OCI-LY3 (cell line): ENCODE measurements around the gene PNPLA8.

Experiments
- EZH2phosphoT487 ChIP-seq: fragments of 200-600 bp; shearing (Covaris generic); IDR thresholded peaks from 2 replicates; pipeline ENCODE4 v1.6.1; 2018; ENCODE audit warnings: antibody characterized with exemption, mixed run types, low read depth
- TF ChIP-seq, protein P1 (sequence below): fragments of 200-600, 300-600 bp; sonication (generic); IDR thresholded peaks from 2 replicates; pipeline ENCODE4 v1.5.1; 2014; ENCODE audit warnings: antibody characterized with exemption, low read length, low read depth

DNA sequence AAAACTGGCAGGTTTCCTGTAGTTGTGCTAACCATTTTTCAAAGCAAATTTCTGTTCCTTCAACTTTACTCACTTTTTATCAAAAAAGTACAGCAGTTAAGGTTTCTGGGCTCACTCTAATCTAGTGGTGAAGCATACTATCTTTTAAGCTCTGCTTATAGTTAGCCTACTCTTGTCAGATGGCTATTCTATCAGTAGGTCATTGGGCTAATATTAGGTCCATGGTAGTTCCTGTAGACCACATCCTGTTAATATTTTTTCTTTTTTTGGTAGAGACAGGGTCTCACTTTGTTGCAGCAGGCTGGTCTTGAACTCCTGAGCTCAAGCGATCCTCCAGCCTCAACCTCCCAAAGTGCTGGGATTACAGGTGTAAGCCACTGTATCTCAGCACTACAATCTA lies 41.8 kb downstream of the PNPLA8 start:
- TF ChIP-seq, protein P1, sequence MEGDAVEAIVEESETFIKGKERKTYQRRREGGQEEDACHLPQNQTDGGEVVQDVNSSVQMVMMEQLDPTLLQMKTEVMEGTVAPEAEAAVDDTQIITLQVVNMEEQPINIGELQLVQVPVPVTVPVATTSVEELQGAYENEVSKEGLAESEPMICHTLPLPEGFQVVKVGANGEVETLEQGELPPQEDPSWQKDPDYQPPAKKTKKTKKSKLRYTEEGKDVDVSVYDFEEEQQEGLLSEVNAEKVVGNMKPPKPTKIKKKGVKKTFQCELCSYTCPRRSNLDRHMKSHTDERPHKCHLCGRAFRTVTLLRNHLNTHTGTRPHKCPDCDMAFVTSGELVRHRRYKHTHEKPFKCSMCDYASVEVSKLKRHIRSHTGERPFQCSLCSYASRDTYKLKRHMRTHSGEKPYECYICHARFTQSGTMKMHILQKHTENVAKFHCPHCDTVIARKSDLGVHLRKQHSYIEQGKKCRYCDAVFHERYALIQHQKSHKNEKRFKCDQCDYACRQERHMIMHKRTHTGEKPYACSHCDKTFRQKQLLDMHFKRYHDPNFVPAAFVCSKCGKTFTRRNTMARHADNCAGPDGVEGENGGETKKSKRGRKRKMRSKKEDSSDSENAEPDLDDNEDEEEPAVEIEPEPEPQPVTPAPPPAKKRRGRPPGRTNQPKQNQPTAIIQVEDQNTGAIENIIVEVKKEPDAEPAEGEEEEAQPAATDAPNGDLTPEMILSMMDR: no peak
- TF ChIP-seq EZH2phosphoT487: no peak
